Measurements from ENCODE around the gene USP3.
"Not testable (repeated sequence)": the region's sequence is repeated elsewhere in the genome, so short reads cannot be mapped to it uniquely, and the experiment has no call there.

DNA sequence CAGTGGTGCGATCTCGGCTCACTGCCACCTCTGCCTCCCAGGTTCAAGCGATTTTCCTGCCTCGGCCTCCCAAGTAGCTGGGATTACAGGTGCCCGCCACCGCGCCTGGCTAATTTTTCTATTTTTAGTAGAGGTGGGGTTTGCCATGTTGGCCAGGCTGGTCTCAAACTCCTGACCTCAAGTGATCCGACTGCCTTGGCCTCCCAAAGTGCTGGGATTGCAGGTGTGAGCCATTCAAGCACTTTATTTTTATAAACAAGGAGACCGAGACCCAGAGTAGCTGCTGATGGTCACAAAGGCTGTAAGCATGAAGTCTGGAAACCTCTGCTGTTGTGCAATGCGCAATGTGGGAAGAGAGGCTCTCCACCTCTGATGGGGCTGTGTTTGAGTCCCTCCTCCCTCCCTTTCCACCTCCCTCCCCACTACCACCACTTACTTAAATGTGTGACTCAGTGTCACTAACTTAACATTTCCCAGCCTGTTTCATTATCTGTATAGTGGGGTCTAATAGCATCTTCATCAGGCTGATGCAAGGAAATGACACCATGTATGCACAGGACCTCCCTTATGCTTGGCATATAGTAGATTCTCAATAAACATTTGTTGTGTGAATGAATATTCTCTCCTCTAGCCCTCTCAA lies 16.5 kb upstream of the USP3 start:
- TF ChIP-seq, protein P1, sequence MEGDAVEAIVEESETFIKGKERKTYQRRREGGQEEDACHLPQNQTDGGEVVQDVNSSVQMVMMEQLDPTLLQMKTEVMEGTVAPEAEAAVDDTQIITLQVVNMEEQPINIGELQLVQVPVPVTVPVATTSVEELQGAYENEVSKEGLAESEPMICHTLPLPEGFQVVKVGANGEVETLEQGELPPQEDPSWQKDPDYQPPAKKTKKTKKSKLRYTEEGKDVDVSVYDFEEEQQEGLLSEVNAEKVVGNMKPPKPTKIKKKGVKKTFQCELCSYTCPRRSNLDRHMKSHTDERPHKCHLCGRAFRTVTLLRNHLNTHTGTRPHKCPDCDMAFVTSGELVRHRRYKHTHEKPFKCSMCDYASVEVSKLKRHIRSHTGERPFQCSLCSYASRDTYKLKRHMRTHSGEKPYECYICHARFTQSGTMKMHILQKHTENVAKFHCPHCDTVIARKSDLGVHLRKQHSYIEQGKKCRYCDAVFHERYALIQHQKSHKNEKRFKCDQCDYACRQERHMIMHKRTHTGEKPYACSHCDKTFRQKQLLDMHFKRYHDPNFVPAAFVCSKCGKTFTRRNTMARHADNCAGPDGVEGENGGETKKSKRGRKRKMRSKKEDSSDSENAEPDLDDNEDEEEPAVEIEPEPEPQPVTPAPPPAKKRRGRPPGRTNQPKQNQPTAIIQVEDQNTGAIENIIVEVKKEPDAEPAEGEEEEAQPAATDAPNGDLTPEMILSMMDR (IDR thresholded peaks at IDR 0.05) = not testable (repeated sequence)
- TF ChIP-seq POLR2A (IDR thresholded peaks at IDR 0.05) = not testable (repeated sequence)
